Effector CD4-positive, alpha-beta T cell (primary cell): Measurements from ENCODE around the gene C1QTNF12.

Source experiments
- DNase-seq: peaks from one replicate; pipeline ENCODE4 v3.0.0-alpha.2; 2020

Gene C1QTNF12

DNA sequence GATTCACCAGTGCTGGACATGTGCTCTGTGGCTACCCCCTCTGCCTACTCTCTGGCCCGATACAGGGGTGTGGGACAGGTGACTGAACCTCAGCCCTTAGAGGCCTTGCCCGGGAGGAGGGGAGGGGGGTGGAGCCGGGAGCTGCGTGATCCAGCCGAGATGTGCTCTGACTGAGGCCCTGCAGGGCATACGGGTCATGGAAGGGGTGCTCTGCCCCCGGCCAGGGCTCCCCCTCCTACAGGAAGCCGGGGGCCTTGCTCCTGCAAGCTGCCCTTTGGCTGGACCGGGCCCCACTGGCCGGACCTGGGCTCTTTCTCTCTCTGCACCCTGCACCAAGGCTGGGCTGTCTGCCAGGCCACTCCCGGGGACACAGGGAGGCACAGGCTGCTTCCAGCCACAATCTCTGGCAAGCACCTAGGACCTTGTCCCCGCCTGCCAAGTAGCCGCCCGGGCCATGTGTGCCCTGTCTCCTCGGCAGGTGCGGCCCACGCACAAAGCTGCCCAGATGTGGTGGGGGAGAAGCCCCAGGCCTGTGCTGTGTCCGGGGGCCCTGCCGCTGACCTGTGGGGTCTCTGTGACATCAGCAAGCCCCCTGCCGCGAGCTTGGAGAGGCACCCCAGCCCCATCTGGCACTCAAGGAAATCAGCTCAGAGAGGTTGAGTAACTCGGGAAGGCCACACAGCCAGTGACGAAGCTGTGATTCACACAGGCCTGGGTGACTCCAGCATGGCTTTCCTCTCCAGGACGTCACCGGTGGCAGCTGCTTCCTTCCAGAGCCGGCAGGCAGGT, 35.2 kb upstream of the C1QTNF12 start:
- no peak for DNase-seq

DNA sequence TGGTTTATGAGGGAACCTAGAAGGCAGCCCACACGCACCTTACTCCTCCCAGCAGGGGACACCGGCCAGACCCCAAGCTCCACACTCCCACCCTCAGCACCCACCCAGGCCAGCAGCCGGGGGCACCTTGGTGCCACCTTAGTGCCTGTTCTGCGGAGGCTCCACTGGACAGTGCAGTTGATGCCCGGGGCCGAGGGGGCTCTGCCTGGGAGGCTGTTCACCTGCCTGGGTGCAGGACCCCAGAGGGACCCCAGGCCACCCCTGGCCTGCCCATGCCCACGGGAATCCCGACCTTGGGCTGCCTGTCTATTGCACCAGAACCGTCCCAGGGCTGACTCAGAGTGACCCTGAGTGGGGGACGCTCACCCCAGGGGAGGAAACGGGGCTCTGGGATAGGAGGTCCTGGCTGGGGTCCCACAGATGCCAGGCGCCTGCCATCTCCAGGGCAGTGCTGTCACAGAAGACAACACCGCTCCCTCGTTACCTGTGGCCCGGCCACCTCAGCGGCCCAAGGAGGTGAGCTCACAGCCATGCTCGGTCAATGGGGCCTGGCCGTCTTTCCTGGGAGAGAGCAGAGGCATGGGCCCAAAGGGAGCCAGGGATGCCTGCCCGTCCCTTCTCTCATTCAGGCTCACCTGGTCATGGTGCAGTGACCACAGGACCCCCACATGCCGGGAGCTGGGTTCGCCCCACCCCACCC, 34.4 kb upstream of the C1QTNF12 start:
- DNase-seq, result no peak

DNA sequence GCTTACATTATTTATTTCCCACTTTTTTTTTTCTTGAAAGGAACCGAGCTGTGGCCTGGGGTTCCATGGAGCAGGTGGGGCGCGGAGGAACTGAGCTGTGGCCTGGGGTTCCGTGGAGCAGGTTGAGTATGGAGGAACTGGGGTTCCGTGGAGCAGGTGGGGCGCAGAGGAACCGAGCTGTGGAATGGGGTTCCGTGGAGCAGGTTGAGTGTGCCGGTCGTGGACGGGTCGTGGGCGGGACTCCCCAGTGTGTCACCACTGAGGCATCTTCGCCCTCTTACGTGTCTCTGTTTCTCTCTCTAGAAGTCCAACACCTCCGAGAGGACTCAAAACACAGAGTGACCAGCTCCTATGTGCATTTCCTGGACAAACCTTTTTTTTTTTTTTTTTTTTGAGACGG, 32.5 kb upstream of the C1QTNF12 start:
- no peak for DNase-seq

DNA sequence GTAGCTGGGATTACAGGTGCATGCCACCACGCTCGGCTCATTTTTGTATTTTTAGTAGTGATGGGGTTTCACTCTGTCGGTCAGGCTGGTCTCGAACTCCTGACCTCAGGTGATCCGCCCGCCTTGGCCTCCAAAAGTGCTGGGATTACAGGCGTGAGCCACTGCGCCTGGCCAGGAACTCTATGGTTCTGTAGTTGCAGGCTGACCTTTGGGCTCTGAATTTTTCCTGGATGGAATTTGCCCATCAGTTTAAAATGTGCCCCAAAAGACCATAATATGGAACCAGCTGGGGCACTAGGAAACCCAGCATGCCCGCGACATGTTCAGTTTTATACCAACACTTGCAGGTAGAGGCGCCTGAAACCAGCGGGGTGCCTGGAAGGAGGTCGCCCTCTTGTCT, 32.1 kb upstream of the C1QTNF12 start:
- no peak for DNase-seq

DNA sequence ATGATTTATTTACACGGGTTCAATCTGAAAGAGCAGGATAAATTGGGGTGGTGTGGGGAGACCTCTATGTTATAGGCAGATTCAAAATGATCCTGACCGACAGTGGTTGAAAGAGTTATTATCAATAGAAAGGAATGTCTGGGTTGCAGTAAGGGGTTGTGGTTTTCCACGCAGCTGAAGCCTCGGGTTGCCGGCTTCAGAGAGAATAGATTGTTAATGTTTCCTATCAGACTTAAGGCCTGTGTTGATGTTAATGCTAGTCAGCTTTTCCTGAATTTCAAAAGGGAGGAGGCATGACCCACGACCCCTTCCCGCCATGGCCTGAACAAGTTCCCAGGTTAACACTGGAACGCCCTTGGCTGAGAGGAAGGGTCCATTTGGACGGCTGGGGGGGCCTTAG, 29.3 kb upstream of the C1QTNF12 start:
- no peak for DNase-seq

DNA sequence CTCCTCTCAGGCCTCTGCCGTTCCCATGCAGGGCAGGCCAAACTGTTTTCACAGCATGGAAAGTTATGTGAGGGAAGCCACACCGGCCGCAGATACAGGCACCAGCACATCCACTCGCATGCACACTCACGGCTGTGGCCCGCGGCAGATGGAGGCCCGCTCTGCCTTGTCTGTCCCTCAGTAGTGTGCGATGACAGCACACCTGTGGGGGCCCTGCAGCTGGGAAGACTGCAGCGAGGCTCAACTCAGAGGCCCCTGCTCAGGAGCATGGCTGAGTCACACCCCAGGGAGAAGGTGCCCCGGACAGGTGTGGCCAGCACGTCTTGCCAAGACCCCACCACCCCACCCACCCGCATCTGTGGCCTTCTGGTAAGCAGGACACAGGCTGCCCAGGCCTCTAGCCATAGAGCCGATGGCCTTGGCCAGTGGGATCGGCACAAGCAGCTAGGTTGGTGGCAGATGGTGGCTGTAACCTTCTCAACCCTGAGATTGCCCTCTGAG, 28.5 kb upstream of the C1QTNF12 start:
- DNase-seq, result no peak

DNA sequence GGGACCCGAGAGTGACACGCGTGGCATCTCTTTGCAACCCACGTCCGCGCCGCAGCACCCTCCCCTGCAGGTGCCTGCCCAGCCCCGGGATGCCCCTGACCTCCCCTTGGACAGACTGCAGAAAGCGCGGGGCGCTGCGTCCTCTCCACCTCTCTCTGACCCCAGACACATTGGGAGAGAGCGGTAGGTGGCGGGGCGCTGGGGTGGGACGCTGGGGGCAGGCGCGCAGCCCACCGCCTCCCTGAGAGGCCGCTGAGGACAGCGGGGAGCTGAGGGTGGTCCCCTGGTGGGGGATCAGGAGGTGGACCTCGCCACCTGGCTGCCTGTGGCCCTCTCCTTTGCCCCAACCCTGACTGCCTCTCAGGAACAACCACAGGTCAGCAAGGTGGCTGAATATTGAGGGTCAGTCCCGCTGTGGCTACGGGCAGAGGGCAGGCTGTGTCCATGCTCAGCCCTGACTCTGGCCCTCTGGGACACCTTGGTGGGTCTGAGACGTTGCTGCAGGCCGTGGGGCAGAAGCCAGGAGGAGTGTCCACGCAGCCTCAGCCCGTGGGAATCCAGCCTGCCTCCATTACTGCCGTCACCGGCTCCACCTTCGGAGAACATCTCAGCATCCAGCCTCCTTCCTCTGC, 27.9 kb upstream of the C1QTNF12 start:
- DNase-seq, result no peak

DNA sequence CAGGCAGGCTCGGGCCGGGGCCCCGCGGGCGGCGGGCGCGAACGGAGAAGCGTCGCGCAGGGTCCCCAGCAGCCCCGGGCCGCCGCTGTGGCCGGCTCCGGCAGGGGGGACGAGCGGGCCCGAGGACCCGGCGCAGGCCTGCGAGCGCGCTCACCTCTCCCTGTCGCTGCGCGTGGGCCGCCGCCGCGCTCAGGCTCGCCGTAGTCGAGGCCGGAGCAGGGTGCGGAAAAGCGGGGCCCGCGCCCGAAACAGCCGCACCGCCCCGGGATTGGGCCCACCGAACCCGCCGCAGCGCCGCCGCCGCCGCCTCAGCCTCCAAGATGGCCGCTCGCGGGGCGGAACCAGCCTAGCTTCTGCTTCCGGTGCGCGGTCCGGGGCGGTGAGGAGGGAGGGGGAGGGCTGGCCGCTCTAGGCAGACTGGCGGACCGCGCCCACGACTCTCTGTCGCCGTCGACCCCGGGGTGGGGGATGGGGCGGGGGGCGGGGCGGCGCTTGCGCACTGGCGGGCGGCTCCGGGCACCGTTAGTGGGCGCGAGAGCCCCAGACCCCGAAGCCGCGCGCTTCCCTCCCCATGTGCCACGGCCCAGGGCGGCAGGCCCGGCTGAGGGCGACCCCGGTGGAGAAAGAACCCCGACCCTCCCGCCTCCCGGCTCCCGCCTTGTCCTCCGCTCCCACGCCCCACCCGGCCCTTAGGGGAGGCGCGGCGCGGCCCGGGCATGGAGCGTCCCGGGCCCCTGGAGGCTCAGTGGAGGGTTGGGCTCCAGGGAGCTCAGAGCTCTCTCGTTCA, 27.2 kb upstream of the C1QTNF12 start, which contains the start of gene UBE2J2:
Gene UBE2J2, minus strand, starts transcription at position 343 of the 787 bp plus-strand sequence. CDS start 5,862 bp downstream, outside the sequence.
- DNase-seq, result peak; percentile 90

DNA sequence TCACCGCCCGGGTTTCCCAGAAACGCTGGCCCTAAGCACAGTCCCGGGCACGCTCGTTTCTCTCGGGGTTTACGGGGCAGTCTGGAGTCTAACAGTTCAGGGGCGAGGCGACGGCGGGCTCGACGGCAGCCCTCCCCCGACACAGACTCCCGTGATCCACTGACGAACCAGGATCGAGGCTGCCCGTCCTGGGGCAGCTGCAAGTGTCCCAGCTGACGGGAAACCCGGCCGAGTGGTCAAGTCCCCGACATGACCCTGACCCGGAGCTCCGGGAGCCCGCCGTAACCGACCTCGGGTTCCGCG, 26.6 kb upstream of the C1QTNF12 start:
- no peak for DNase-seq

DNA sequence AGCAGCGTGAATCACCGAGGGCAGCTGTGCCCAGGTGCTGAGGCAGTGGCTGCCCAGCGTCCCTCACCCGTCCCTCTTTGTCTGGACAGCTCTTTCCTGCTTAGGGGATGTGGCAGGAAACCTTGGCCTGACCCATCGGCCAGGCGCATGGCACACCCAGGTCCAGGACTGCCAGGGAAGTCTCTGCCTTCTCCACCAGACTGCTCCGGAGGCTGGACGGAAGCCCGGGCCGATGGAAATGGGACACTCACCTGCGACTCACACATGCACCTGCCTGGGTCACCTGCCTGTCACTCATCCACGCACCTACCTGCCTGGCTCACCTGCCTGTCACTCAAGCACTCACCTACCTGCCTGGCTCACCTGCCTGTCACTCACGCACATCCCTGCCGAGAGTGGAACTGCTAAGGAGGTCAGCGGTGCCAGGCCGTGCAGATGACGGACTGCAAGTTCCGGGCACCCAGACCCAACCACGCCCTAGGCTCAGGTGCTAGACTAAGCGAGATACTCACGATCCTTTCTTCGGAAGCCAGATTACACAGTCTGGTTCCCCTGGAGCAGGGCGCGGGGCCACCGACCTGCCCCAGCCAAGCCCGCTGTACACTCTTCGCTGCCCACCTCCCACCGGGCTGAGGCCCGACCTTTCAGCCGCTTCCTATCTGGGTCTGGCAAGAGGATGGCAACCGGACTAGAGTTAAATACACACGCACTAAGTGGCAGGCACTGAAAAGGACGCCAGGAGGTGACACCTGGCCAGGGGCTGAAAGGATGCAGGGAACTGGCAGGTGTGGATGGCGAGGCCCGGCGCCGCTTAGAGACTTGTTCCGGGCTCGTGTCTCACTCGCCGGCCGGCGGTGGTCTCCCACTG, 26.1 kb upstream of the C1QTNF12 start:
- no peak for DNase-seq

DNA sequence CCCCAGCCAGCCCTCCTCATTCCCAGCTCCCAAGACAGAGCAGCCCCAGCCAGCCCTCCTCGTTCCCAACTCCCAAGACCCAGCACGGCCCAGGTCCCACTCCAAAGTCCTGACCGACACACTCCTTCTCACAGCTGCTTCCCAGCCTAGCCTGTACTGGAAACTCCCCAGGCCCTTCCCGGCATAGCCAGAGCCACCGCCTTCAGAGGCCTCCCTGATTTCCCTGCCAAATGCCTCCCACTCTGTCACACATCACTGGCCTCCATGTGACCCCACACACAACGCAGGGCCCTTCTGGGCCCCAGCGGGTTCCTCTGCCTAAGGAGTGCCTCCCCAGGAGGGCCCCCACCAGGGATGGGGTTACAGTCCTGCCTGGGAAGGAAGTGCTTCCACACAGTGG, 24.3 kb upstream of the C1QTNF12 start:
- no peak for DNase-seq

DNA sequence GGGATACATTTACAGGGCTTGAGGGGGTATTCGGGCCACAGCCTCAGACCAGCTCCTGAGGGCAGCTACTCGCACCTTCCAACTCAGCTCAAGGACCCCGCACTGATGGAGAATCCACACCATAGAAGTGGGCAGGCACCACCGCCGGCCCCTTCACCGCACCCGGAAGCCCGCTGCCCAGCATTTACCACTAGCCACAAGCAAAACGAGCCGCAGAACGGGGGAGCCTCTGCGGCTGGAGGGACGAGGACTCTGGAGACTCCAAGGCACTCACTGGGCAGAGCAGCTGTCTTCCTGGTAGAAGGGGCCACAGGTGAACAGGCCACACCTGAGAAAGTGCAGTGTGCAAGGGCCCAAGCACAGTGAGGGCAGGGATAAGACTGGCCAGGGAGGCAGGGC, 21.8 kb upstream of the C1QTNF12 start:
- no peak for DNase-seq

DNA sequence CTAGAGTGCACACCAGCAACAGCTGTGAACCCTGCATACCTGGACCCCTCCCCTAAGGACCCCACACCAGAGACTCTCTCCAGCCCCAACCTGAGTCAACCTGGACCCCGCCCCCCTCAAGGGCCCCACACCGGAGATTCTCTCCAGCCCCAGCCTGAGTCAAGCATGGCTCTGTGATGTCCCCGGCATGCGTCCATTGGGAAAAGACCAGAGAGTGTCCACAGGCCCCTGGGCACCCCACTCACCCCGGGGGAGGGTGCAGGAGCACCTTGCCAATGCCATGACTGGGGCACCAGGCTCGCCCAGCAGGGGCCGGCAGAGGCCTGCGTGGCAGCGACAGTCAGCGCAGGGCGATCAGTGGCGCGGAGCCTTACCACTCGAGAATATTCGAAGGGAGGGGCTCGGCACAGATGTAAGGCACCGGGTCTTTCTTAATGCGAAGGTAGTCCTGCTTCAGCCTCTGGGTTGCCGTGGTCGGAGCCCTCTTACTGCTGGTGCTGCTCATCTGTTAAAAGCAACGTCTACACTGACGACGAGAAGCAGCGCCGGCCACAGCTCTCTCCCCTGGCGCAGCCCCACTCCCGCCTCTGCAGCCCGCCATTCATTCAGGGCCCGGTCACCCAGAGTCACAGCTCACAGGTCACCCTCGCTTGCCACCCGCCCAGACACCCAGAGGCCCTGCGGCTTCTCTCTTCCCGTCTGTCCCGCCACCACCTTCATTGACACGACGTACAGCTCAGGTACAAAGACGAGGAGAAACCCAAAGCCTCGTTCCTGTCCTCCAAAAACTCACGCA, 21.2 kb upstream of the C1QTNF12 start:
- no peak for DNase-seq

DNA sequence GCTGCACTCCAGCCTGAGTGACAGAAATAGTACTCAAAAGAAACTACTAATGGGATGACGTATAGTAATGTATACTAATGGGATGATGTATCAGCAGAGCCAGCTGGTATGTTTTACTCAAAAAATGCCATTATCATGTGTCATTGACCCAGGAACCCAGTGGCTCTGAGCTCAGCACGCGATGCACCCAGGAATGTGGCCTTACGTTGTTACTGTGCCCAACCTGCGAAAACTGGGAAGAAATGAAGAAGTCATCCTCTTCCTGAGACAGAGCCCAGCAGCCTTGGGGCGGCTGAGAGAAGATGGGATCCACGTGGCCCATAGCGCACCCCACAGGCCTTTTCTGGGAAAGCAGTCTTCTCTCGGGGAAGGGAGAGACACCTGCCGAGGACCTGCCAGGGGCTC, 18.3 kb upstream of the C1QTNF12 start:
- no peak for DNase-seq

DNA sequence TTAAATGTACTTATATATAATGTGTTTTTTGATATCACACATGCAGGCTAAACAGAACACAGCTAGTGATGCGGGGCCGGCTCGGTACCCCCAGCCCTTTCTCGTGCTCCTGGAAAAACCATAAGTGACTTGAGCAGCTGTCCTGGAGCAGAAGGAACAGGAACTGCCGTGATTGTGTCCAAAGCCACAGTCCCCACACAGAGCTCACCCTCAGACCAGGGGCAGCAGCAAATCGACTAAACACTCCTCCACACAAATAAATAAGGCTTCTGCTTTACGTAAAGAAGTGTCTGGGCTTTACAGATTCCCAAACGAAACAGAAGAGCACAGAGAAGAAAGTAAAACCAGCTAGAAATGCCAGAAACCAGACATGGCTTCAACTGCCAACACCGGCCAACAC, 17.5 kb upstream of the C1QTNF12 start:
- DNase-seq, result no peak

DNA sequence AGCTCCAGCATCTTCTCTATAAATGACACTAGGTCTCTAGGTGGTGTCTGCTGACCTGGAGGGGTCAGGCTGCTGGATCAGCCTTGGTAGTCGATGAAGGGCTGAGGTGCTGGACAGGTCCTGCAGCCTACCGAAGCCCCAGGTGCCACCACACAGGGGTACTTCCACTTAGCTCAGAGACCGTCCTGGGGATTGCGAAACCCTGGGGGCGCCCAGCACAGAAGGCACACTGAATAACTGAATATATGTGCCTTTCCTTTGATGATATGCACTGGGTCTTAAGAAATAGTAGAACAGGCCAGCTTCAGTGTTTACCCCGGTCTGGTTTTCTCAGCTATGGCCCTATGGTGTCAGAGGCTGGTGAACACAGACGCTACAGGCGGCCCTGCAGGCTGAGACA, 16.2 kb upstream of the C1QTNF12 start:
- DNase-seq, result no peak

DNA sequence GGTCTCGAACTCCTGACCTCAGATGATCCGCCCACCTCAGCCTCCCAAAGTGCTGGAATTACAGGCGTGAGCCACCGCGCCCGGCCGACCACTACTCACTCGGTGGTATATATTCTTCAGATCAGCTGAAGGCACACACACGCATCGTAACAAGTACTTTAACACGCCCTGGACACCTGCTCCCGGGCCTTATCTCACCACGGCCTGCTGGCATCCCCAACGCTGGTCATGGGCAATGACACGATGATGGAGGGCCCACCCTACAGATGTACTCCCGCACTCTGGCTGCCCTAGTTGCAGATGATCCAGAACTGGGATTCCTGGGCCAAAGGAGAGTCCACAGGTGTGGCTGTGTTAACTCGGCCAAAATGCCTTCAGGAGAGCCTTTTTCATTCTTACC, 15.5 kb upstream of the C1QTNF12 start:
- no peak for DNase-seq

DNA sequence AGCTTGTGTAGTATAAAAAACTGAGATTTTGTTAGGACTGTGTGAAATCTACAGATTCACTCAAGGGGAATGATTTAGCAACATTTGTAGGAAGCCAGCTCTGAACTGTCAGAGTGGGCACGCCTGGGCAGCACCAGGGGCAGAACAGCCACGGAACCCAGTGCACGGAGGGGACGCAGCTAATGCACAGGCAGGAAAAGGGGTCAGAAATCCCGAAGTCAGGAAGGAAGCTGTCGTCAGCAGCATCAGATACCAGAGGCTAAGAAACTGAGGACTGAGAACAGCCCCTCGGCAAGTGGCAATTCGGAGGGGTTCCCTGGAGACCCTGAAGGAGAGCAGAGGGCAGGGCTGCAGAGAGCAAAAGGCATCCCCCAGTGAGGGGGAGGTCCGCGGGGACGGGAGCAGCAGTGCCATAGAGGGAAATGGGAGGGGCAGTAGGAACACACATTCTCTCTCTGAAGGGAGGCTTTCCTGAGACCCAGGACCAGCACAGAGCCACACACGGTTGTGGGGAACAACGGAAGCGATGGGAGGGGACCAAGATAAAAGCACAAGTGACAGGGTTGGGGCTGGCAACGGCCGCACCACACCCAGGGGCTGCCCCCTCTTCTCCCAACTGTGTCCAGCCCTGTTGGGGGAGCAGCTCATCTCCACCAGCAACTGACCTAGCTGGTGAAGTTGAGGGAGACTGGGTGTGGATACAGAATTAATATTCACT, 14.5 kb upstream of the C1QTNF12 start:
- DNase-seq, result no peak

DNA sequence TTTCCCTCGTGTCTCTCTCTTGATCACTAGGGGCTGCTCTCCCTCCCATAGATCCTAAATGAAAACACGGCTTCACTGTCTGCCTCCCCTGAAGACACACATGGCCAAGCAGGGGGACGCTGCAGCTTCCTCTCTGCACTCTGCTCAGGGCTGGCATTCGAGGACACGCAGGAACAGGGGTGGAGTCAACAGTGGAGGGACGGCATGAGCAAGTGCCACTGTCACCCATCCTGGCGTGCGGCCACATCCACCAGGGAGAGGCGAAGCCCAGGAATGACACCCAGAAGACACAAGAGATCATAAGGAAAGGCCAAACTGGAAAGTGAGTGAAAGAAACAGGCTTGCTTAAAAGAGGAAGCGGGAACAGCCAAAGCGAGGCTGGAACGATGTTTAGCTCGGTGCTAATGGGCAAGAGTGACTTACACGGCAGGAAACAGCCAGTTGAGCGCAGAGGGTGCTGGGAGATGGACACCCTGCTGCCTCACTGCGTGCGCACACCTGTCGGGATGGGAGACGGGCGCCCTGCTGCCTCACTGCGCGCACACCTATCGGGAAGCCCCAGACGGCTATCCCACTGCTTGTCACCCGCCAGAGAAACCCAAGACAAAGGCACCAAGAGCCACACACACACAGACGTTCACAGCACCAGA, 13.6 kb upstream of the C1QTNF12 start:
- DNase-seq, result no peak

DNA sequence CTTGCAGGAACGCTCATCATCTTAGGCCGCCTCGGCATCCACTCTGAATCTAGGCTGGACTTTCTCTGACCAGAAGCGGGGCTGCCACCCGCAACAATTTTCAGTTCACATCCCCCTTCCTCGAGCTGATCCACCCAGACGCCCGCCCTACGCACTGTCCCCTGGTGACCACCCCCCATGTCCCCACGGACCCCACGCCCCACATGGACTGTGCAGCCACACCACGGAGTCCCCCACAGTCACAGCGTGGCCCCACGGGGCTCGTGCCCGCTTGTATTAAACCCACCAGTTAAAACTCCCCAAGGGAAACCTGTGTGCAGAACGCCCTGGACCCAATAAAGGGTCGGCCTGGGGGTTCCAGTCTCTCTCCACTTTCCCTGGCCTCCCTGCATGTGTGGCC, 13.0 kb upstream of the C1QTNF12 start:
- DNase-seq, result no peak
